Pons (tissue), 1 donor: ENCODE results near the gene AVEN.

Experiments
- DNase-seq: peaks from one replicate; pipeline ENCODE4 v3.0.0-alpha.2; 2016; ENCODE audit warnings: low spot score

Gene AVEN

DNA sequence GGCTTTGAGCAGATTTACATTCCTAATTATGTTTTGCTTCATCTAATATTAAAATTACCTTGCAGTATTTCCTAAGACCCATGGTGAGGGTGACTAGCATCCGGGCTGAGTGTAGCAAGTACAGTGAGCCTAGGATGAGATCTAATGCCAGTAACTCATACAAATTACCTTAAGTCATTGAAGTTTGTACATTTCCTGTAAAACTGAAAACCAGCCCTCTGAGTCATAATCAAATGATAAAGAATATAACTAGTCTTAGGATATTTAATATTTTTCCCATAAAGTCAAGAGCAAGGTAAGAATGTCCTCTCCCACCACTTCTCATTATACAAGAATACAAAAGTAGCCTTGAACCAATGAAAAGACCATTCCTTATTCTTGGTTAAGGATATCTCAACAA lies 125.5 kb downstream of the AVEN start:
- DNase-seq, result no peak

DNA sequence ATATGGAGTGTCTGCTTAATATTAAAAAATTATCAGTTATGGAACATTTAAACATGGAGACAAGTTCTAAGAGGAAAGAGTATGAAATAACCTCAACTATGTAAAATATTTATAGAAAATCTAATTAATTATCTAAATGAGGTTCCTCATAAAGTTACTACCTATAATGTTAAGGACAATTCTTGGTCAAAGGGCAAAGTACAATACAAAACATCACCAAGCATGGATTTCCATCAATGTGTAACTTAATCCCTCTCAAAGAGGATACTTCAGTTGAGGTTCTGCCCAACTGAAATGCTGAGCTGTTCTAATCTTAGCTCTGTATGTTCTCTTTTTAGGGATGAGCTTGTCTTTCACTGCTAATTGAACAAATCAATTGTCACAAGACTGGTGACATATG lies 126.7 kb downstream of the AVEN start:
- no peak for DNase-seq

DNA sequence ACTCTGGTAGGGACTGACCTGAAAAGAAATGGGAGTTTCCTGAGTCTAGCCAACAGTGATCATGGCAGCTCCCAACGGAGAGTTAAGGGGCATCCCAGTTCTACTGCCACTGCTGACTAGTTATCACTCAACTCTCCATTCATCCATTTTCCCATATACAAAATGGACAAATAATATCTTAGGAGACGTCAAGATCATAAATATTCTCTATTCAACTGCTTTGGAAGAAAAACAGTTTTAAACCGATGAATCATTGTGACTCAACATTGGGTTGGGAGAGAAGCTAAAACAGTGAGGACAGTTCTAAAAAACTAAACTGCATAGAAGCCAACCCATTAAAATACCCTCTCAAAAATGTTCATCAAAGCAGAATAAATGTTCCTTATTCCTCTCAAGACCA lies 128.3 kb downstream of the AVEN start:
- DNase-seq, result no peak

DNA sequence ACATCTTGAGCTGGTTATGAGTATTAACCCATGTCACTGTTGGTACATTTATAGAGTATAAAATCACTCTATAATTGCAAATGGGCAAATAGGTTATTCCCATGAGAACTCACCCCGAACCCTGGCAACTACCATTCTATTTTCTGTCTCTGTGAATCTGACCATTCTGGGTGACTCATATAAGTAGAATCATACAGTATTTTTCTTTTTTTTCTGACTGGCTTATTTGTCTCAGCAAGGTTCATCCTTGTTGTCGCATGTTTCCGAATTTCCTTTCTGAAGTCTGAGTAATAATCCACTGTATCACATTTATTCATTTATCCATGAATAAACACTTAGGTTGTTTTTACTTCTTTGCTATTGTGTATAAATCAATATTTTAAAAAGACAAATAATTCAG lies 130.6 kb downstream of the AVEN start:
- DNase-seq, result no peak

DNA sequence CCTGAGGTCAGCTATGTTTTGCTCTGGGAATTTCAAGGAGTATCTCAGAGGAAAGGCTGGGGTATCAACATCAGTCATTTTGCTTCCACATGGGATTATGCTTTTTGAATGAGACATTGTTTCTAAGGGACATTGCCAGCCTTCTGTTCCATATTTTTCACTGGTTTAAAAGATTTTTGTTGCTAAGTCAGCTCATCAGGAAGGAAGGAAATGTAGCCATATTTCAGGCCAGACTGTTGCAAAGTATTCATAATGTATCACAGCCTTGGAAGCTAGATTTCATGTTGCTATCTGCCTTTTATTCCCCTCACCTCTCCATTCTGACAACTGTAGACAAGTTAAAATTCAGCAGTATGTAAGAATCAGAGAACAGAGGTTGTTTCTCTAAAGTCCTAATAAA lies 131.7 kb downstream of the AVEN start:
- no peak for DNase-seq

DNA sequence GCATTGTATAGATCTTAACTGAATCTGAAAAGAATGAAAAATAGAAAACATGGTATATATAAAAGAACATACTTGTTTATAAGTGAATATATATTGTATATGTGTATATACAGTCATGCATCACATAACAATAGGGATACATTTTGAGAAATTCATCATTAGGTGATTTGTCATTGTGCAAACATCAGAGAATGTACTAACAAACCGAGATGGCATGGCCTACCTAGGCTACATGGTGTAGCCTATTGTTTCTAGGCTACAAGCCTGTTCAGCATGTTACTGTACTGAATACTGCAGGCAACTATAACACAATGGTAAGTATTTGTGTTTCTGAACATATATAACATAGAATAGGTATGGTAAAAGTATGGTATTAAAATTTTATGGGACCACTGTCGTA lies 135.3 kb downstream of the AVEN start:
- no peak for DNase-seq

DNA sequence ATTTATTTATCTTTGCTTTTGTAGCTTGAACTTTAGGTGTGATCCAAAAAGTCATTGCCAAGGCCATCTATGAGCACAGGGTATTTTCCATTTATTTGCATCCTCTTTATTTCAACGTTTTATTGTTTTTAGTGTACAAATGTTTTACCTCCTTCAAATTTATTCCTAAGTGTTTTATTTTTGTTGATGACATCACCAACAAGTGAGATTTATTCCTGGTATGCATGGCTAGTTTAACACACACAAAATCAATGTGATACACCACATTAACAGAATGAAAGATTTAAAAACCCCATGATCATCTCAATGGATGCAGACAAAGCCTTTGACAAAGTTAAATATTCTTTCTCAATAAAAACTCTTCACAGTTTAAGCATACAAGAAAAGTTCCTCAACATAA lies 137.0 kb downstream of the AVEN start:
- no peak for DNase-seq

DNA sequence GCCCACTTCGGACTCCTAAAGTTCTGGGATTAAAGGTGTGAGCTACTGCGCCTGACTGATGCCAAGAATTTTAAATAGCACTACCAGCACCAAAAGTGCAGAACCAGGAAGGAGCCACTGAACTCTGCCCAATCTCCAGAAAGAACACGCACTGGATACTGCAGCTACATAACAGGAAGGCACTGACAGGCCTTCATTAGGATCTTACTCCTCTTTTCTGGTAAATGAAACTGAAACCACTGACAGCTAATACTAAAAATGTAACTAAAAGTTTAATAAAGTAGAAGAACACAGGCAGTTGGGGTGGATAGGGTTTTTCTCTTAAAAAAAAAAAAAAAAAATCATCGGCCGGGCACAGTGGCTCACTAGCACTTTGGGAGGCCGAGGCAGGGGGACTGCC lies 144.8 kb downstream of the AVEN start:
- DNase-seq, result no peak

DNA sequence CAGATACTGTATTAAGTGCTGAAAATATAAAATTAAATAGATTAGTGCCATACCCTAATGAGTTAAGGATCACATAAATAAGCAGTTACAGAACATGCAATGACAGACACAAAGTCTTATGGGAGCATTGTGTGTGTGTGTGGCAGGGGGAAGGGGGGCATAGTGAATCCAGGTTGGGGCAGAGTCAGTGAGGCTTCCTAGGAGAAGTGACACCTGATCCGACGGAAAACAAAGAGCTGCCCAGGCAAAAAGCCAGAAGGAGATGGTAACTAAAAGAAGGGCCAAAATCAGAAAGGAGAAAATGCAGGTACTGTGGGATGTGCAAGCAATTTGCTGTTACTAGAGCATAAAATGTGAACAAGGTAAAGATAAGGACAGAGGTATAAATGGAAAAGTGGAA lies 150.8 kb downstream of the AVEN start:
- no peak for DNase-seq

DNA sequence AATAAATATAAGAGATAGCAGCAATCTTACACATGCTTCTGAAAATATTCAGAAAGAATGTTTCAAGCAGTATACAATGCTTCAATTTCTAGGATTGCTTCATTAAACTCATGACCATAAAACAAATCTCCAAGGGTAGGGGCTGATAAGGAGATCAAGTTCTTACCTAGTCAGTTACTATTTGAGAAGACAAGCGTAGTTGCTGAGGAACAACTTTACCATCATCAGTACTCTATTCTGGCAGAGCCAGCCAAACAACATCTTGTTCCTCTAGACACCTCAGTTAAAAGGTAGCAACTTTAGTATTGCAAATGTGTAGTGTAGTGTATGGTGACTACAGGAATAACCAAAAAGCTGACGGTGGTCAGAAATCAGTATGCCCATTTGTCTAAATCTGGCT lies 156.1 kb downstream of the AVEN start:
- no peak for DNase-seq

DNA sequence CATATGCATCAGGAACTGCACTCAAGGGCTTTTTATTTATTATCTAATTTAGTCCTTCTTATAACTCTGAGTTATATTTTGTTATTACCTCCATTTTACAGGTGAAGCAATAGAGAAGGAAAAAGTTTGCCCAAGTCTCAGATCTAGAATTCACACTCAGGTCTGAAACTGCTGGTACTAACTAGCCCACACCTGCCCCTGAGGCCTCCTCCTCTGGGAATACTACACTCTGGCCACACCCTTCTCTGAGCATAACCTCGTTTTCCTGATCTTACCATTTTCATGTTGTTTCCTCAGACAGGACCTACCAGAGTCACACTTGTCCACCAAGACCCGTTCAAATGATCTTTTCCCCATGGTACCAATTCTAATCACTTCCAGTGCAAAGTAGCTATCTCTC lies 164.8 kb downstream of the AVEN start:
- no peak for DNase-seq

DNA sequence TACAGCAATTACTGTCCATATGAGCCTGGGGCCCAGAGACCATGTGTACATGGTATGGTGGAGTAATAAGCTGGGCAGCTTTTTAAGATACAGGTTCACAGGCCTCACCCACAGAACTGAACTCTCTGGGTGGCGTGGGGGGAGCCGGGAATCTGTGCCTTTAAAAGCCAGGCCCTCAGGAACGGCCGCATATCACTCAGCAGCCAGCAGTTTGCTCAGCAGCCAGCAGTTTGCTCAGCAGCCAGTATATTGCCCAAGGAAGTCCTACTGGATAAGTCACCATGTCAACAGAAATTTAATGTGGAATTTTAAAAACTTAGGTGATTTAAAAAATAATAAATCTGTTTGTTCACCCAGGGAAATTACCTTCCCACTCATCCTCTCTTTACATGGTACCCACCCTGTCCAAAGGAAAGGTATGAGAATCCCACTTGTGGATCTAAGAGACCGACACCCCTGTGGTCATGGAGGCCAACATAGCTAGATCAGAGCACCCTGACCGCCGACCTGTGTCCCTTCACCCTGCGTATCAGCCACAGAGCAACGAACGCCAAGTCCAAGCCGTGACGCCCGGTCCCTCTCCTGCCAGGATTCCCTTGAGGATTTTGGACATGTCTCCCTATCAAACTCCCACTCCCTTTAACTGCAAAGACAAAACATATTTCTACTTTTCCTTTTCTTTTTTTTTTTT lies 166.4 kb downstream of the AVEN start:
- DNase-seq, result no peak

DNA sequence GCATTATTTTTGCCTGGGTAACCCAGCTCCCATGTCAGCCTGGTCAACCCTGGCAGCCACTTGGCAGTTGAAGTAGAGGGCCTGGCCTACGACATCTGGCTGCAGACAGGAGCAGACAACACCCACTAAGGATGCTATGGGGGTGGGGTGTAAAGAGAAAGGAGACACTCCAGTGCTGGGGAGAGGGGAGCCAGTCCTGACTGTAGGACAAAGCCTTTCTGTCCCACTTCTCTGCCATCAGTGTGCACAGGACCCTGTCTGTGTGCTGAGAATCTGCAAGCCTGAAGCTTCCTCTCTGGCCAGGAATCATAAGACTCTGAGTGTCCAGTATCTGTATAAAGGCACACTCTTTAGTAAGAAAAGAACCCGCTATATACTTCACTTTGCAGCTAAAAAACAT lies 167.0 kb downstream of the AVEN start:
- DNase-seq, result peak; percentile 22

DNA sequence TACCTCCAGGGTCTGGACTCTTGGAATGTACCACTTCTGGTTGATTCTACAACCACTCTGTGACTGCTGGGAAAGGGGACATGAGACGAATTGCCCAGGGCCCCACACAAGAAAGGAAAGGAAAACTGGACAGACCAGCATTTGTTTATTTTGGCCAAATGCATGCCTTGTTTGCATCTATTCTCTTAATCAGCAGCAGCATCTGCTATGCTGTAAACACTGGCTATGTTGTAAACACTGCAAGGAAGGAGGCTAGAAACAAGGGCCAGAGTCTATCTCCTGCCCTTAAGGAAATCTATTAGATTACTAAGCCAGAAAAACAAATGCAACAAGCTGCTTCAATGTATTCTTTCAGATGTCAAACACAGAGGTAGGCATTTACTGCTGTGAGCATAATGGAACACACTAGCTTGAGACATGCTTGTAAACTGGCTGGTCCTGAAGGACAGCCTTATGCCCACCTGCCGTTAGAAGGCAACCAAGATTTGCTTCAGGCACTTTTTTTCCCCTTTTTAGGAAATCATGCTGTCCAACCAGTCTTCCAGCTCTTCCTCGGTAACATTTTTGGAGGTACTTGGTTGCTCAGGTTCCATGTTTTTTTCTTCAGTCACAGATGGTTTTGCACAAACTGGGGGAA lies 172.8 kb downstream of the AVEN start:
- DNase-seq, result no peak

DNA sequence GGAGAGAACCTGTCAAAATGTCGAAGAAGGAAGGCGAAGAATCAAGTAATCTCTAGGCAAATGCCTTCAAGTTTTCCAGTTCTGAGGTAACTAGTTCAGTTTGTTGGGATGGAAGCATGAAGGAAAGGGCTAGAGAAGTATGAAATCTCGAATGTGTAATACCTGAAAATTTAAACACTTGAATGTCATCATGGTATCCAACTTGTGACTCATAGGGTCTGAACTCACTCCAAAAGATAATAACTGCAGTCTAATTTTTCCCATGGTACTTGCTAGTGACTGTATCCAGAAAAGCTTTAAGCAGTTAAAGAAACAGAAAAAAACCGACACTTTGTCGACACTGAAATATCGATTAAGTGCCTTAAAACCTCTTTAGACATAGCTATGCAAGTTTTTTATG lies 173.6 kb downstream of the AVEN start:
- DNase-seq, result no peak

DNA sequence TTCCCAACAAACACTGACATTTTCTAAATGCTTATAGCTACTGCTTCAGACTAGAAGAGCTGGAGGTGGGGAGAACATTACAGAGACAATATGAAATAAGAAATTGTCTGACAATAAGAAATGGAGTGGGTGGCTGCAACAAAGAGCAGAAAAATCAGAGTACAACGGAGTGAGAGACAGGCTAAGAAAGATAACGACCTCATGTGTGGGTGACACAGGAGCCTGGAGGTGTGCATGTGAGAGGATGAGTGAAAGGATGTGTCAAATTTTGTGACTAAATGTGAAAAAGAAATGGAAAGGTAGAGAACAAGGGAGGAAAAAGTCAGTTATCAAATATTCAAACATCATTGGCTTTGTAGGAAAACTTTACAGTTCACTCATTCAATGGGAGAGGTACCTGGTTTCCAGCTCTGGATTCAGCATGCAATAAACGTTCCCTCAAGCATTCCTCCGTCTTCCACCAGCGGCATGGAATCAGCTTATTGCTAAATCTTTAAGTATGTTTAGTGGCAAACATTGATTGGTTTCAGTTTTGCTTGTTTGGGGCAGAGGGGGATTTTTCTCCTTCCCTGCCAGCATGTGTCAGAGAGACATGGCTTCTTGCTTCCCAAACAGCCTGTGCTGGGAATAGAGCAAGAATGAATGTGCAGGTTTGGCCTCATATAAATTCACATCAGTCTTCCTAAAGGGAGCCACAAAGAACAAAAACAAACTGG lies 174.5 kb downstream of the AVEN start:
- DNase-seq, result no peak

DNA sequence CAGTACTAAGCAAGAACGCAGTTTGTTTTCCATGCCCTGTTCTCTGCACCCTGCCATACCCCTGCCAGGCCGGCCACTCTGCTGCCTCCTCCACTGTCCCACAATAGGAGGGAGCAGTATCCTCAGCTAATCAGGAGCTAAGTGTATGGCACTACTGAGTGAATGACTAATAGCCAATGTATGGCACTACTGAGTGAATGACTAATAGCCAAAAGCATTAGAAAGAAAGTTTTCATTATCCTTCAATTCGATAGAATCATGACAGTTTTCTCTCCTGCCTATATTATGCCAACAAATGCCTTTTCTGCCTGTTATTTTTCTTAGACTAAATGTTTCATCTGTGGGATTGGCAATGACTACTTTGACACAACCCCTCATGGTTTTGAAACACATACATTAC lies 178.2 kb downstream of the AVEN start:
- no peak for DNase-seq

DNA sequence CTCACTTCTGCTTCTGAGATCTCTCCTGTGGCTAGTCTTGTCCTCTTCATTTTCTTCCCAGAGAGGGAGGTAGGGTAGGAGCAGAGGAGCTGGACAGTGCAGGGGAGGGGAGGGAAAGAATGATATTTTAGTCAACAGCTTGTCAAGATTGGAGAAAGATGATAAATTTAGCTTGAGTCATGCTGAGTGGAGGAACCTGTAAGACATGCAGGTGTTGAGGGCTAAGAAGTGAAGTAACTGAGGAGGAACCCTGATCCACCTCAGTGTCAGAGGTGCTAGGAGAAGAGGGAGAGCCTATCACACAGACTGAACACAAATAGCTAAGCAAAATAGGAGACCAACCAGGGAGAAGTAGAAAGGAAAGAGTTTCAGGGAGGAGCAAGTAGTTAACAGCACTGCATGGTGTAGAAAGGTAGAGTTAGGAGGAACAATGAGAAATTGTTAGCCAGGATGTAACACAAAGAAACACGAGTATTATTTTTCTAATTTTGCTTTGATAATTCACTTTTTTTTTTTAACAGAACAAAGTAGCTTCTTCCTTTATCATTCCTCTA lies 178.9 kb downstream of the AVEN start:
- DNase-seq, result no peak

DNA sequence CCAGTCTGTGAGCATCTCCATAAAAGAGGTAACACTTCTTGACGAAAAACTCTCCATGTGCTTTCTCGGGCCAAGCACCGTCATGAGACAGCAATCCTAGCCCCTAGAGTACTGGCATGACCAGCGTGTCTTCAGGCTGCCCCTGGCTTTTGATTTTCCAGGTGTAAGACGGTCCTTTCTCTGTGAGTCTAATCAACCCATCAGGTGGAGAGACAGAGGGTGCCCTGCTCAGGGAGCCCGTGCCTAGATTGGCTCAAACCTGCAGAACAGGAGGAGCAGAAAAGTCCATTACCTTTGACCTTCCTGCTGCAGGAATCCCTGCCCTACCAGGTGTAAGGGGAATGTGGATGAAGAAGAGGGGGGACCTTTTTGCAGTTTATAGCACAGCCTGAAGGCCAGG lies 180.2 kb downstream of the AVEN start:
- DNase-seq, result no peak

DNA sequence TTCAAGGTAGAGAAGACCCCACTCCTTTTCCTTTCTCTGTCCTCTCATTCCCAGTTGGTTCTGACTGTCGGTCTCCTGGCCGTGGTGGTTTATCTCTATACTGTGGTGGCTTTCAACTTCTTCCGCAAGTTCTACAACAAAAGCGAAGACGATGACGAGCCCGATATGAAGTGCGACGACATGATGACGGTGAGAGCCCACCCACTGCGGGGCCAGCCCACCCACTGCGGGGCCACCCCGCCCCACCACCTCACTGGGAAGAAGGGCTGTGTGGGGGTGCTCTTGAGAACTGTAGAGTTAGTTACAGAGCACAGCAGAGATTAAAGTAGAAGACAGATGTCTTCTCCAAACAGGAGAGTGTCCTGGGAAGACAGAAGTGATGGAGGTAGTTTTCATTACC lies 181.3 kb downstream of the AVEN start:
- no peak for DNase-seq

DNA sequence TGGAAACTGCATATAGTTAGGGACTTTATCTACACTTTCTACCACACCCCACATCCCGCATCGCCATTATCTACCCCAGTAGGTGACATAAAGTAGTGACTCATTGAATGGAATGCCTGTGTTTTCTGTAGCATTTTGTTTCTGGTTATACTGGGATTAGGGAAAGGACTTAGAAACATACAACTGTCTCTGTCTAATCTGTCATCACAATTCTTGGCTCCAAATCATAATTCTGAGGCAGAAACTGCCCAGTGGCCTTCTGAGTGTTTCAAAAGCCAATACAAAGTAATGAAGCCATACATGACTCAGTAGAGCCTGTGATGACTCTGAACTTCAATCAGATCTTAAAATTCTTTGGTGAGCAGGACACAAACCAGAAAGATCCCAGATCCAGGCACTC lies 186.4 kb downstream of the AVEN start:
- DNase-seq, result no peak

DNA sequence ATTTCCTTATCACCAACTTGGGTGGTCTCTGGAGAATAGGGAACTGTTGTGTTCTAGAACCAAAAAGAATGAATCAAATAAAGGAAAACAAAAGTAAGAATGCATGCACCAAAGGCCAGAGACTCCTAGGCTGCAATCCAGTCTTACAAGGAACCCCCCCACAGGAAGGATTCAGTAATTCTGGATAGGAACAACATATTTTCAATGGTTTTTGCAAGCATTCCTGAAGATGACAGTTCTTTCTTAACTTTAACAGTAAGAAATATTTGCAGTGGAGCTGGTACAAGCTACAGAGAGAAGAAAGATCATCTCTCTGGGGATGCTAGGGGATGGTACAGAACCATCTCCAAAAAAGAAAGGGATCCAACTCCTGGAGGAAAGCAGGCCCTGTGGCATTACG lies 186.9 kb downstream of the AVEN start:
- DNase-seq, result no peak

DNA sequence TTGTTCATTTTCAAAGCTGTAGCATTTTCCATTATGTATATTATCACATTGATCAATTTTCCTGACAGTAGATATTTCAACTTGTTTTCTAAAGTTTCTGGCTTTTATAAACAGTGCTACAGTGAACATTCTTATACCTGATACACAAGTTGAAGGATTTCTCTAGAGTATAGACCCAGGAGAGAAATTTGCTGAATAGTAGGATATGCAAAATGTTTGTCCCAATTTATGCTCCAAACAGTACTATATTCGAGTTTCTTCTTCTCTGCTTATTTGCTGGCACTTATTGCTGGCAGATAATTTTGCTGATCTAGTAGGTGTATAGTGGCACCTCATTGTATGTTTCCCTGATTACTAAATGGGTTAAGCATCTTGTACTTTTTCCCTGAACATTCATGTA lies 187.9 kb downstream of the AVEN start:
- DNase-seq, result no peak
